MV-4-11 (cell line): ENCODE measurements around the gene PLXNC1.

Source experiments
- DNase-seq: peaks from one replicate; lab custom pipeline; 2025; lab: John Stamatoyannopoulos, UW

Gene PLXNC1

GRCh38 chr12:94239332-94239993 lies 91.1 kb downstream of the PLXNC1 start:
- no peak for DNase-seq

- peak; percentile 98 for DNase-seq
Measured at GRCh38 chr12:94240171-94240570, 91.8 kb downstream of the PLXNC1 start.

GRCh38 chr12:94242901-94243300 lies 94.5 kb downstream of the PLXNC1 start:
- DNase-seq = peak; percentile 18

GRCh38 chr12:94244165-94245133 lies 96.1 kb downstream of the PLXNC1 start:
- peak; percentile 99 for DNase-seq

- no peak for DNase-seq
Measured at GRCh38 chr12:94245631-94246383, 97.4 kb downstream of the PLXNC1 start.

- DNase-seq = peak; percentile 37
Measured at GRCh38 chr12:94247246-94247645, 98.9 kb downstream of the PLXNC1 start.

GRCh38 chr12:94248582-94248981 lies 100.2 kb downstream of the PLXNC1 start:
- no peak for DNase-seq

- DNase-seq = no peak
Measured at GRCh38 chr12:94250130-94250529, 101.8 kb downstream of the PLXNC1 start.

- DNase-seq = no peak
Measured at GRCh38 chr12:94254270-94254669, 105.9 kb downstream of the PLXNC1 start.

- DNase-seq = no peak
Measured at GRCh38 chr12:94255006-94255405, 106.6 kb downstream of the PLXNC1 start.

- no peak for DNase-seq
Measured at GRCh38 chr12:94255428-94255827, 107.1 kb downstream of the PLXNC1 start.

GRCh38 chr12:94258593-94258992 lies 110.2 kb downstream of the PLXNC1 start:
- no peak for DNase-seq

GRCh38 chr12:94260017-94260416 lies 111.6 kb downstream of the PLXNC1 start:
- DNase-seq = no peak

GRCh38 chr12:94260717-94261116 lies 112.3 kb downstream of the PLXNC1 start:
- no peak for DNase-seq

- DNase-seq = no peak
Measured at GRCh38 chr12:94261119-94261518, 112.7 kb downstream of the PLXNC1 start.

GRCh38 chr12:94261786-94262185 lies 113.4 kb downstream of the PLXNC1 start:
- DNase-seq = no peak

GRCh38 chr12:94262228-94263010 lies 114.0 kb downstream of the PLXNC1 start:
- DNase-seq = peak; percentile 80

- DNase-seq = peak; percentile 84
Measured at GRCh38 chr12:94263011-94263811, 114.8 kb downstream of the PLXNC1 start.

- DNase-seq = peak; percentile 46
Measured at GRCh38 chr12:94263905-94264561, 115.7 kb downstream of the PLXNC1 start.
